Uterus (tissue), 4 donors: ENCODE results near the gene ANO8. TPM values are rescaled to one million over a fixed set of nuclear protein-coding genes. Genes with fewer than 3 reads are reported as not detected.

Experiments
- DNase-seq, 2 donors: peaks; one replicate each; pipeline ENCODE4 v3.0.0-alpha.2; 2019 to 2020
- H3K27ac ChIP-seq, 2 donors: fragments of 200-600 bp; sonication (generic); 1 replicate in 1 of 2; 2 replicates in 1 of 2; pipeline ENCODE4 v1.5.1; 2016 to 2018
- H3K27me3 ChIP-seq, 2 donors: fragments of 200-600 bp; sonication (generic); one replicate each; pipeline ENCODE4 v1.5.1; 2018 to 2019; ENCODE audit warnings: control low read depth in 1 of 2
- H3K36me3 ChIP-seq, 2 donors: fragments of 200-600 bp; sonication (generic); one replicate each; pipeline ENCODE4 v1.5.1; 2019; ENCODE audit warnings: control low read depth in 1 of 2
- H3K4me1 ChIP-seq, 2 donors: fragments of 200-600 bp; sonication (generic); one replicate each; pipeline ENCODE4 v1.5.1; 2018 to 2019; ENCODE audit warnings: control low read depth in 1 of 2
- H3K4me3 ChIP-seq, 2 donors: fragments of 200-600 bp; sonication (generic); 1 replicate in 1 of 2; 2 replicates in 1 of 2; pipeline ENCODE4 v1.5.1; 2018 to 2019; ENCODE audit warnings: mild to moderate bottlenecking in 1 of 2
- H3K9me3 ChIP-seq, 2 donors: fragments of 200-600 bp; sonication (generic); one replicate each; pipeline ENCODE4 v1.5.1; 2019; ENCODE audit warnings: control low read depth in 1 of 2
- CTCF ChIP-seq, 4 experiments: fragments of 200-600 bp in 2 of 4; fragments of 450-650 bp in 2 of 4; sonication (generic) in 2 of 4; IDR thresholded peaks; one replicate each; pipeline ENCODE4 v1.5.1; 2016 to 2019; ENCODE audit warnings: antibody characterized with exemption in 4 of 4, mild to moderate bottlenecking in 2 of 4, moderate library complexity in 1 of 4
- POLR2A ChIP-seq, 2 donors: fragments of 450-650 bp; IDR thresholded peaks; one replicate each; pipeline ENCODE4 v1.6.1; 2016; ENCODE audit warnings: antibody characterized with exemption in 2 of 2, mild to moderate bottlenecking in 1 of 2, moderate library complexity in 1 of 2
- intact Hi-C: fragments of 100-400 bp; cut with DNase I; formaldehyde crosslinking; loops from one replicate; pipeline ENCODE4 v1.15.1; 2023; ENCODE audit warnings: low total_unique reads
- total RNA-seq, 4 donors: library from RNA; depleted of rRNA in 3 of 4; stranded (reverse); fragments of >200 nt in 3 of 4; gene quantifications; one replicate each; pipeline versions ENCODE4 v1.1.0 to v1.2.4, GENCODE V29; 2014 to 2023
- donor health status: DM: yes; HTN: yes; CAD: no.

The ANO8 gene
- total RNA-seq, 4 donors from 2014 or later: 0.51 to 12.6 (median 7.6) TPM

- Histone ChIP-seq H3K4me3 (peak overlapping the region in 1 of 2 donors; percentile 57), H3K36me3 (no peaks in the 10 kb centered on the region), H3K9me3 (no peaks in the 10 kb centered on the region), H3K4me1 (peaks cover 0 to 13% of the 10 kb centered on the region in 2 donors), H3K27me3 (no peaks in the 10 kb centered on the region), H3K27ac (no peak overlapping the region)
- DNase-seq: no peak
- no peak for TF ChIP-seq CTCF (IDR thresholded peaks at IDR 0.05)
- no peak for TF ChIP-seq POLR2A (IDR thresholded peaks at IDR 0.05)
- intact Hi-C loops: no loop called here
These were observed 3.9 kb upstream of the ANO8 start for GRCh38 chr19:17338433-17339078.

- DNase-seq: no peak
- H3K4me3 ChIP-seq: peak overlapping the region; percentile 57 to 78
- no peaks in the 10 kb centered on the region for H3K9me3 ChIP-seq
- peaks cover 0 to 13% of the 10 kb centered on the region in 2 donors for H3K4me1 ChIP-seq
- H3K27me3 ChIP-seq: no peaks in the 10 kb centered on the region
- no peaks in the 10 kb centered on the region for H3K36me3 ChIP-seq
- TF ChIP-seq CTCF (IDR thresholded peaks at IDR 0.05) (no peak), POLR2A (IDR thresholded peaks at IDR 0.05) (no peak)
- H3K27ac ChIP-seq: peak overlapping the region in 1 of 2 donors; percentile 66
- intact Hi-C loops: no loop called here
These were observed 3.2 kb upstream of the ANO8 start for GRCh38 chr19:17337675-17338432.

- Histone ChIP-seq H3K27ac (peak within 1 kb of the TSS; percentile 90 to 93), H3K27me3 (no peaks in the 10 kb centered on the region), H3K4me1 (peaks cover 0 to 13% of the 10 kb centered on the region in 2 donors), H3K9me3 (no peaks in the 10 kb centered on the region), H3K36me3 (no peaks in the 10 kb centered on the region), H3K4me3 (peak within 1 kb of the TSS; percentile 57 to 78)
- intact Hi-C loops: no loop called here
- TF ChIP-seq CTCF (IDR thresholded peaks at IDR 0.05) (no peak), POLR2A (IDR thresholded peaks at IDR 0.05) (peak in 1 of 2 donors; percentile 19)
- DNase-seq: peak; percentile 94 to 97
These were observed 2.4 kb upstream of the ANO8 start, which contains the start of gene GTPBP3 for GRCh38 chr19:17336872-17337674. TSS of gene GTPBP3 (plus strand) at chr19:17337553. CDS start at chr19:17337612, 59 bp downstream.

- DNase-seq: no peak
- Histone ChIP-seq H3K27me3 (no peaks in the 10 kb centered on the region), H3K4me1 (peaks cover 0 to 13% of the 10 kb centered on the region in 2 donors), H3K9me3 (no peaks in the 10 kb centered on the region), H3K4me3 (no peak overlapping the region), H3K27ac (no peak overlapping the region), H3K36me3 (no peaks in the 10 kb centered on the region)
- TF ChIP-seq CTCF (IDR thresholded peaks at IDR 0.05): no peak
- TF ChIP-seq POLR2A (IDR thresholded peaks at IDR 0.05): no peak
- intact Hi-C loops: no loop called here
These were observed 920 bp upstream of the ANO8 start for GRCh38 chr19:17335575-17335974.
